Activated effector memory CD4-positive, alpha-beta T cell treated with Interleukin-2 at 50 U/mL for 16 hours (primary cell): ENCODE measurements around the gene ADRA2B.
"Not testable (repeated sequence)": the region's sequence is repeated elsewhere in the genome, so short reads cannot be mapped to it uniquely, and the experiment has no call there.

Experiments used
- DNase-seq: peaks from one replicate; pipeline ENCODE4 v3.0.0-alpha.2; 2020

The ADRA2B gene

GRCh38 chr2:96065381-96065930 lies 50.9 kb downstream of the ADRA2B start:
- DNase-seq = no peak

DNA sequence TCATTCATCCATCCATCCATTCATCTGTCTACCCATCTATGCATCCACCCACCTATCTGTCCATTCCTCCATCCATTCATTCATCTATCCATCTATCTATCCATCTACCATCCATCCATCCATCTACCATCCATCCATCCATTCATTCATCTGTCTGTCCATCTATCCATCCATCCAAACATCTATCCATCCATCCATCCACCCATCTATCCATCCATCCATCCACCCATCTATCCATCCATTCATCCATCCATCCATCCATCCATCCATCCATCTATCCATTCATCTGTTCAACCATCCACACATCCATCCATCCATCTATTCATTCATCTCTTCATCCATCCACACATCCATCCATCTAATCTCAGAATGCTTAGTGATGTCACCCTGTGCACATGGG lies 51.6 kb downstream of the ADRA2B start:
- DNase-seq = not testable (repeated sequence)

DNA sequence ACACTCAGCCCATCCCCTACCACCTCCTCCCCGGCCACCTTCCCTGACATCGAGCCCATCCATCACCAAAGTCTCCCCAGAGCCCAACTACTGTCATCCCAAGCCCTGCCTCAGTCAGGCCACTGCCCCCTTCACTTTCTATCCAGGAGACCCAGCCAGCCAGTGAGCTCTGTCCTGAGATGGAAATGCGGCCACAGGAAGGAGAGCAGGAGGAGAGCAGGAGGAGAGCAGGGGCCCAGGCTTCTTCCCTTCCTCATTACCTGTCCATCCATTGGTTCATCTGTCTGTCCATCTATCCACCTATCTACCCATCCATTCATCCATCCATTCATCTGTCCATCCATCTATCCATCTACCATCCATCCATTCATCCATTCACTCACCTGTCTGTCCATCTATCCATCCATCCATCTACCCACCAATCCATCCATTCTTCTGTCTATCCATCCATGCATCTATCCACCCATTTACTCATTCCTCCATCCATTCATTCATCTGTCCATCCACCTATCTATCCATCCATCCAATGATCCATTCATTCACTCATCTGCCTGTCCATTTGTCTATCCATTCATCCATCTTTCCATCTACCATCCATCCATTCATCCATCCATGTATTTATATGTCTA lies 52.2 kb downstream of the ADRA2B start:
- not testable (repeated sequence) for DNase-seq

DNA sequence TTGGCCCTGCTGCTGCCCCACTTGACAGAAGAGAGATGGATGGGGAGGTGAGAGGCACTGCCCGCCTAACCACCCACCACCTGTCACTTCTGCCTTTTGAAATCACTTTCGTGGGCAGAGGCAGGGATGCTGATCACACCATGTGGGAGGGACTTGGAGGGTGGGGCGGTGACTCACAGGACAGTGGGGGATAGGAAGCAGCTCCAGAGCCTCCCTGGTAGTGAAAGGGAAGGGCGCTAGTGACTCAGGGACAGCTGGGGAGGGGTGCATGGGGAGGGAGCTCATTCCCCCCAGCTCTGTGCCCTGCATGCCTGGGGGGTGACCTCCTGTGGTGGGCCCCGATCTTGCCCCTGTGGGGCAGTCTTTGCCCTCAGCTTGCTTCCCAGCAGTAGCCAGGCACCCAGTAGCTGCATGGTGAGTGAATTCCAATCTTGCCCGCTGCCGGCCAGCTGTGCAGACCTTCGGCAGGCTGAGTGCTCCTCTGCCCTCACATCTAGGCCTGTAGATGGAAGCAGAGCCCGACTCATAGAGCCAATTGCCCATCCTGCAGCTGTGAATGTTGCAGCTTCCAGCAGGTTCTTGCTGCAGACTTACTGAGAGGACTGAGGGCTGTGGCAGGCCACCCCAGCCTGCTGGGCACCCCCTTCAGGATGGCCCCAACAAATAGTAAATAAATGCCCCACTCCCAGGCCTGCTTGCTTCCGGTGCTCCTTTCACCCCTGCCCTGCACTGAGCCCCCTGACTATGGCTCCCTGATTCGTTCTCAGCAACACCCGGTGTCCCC lies 53.1 kb downstream of the ADRA2B start:
- not testable (repeated sequence) for DNase-seq
